ENCODE results near the gene ZNF536. TPM values are rescaled to one million over a fixed set of nuclear protein-coding genes. Genes with fewer than 3 reads are reported as not detected.

Gene ZNF536
- total and polyA plus RNA-seq, 9 of the 15 experiments (the other 6 are each of a cell fraction or from before 2014, with no cell fraction given), result not detected

GRCh38 chr19:30334841-30335240 lies 37.3 kb upstream of the ZNF536 start (continued):
- TF ChIP-seq CHD7 (IDR thresholded peaks at IDR 0.05; ENCODE audit: low read depth, low read length), result no peak
- TF ChIP-seq BRF1 (IDR thresholded peaks at IDR 0.05; ENCODE audit: borderline replicate concordance, extremely low read depth, insufficient read length), result no peak
- TF ChIP-seq FUS (optimal IDR thresholded peaks at IDR 0.05; ENCODE audit: low read depth, low read length), result no peak
- no peak for TF ChIP-seq E2F6 (IDR thresholded peaks at IDR 0.05; ENCODE audit: borderline replicate concordance in 1 of 2, extremely low read depth in 1 of 2, insufficient read depth in 1 of 2, insufficient read length in 1 of 2, low read depth in 1 of 2, low read length in 1 of 2, poor library complexity in 1 of 2, severe bottlenecking in 1 of 2)
- no peak for TF ChIP-seq PHF20 (IDR thresholded peaks at IDR 0.05; ENCODE audit: partially characterized antibody)
